Activated CD4-positive, alpha-beta T cell treated with anti-CD3 and anti-CD28 coated beads for 24 hours (primary cell): ENCODE measurements around the gene AGFG1.
"Not testable (repeated sequence)": the region's sequence is repeated elsewhere in the genome, so short reads cannot be mapped to it uniquely, and the experiment has no call there.

Source experiments
- DNase-seq, 2 donors: peaks; one replicate each; pipeline ENCODE4 v3.0.0-alpha.2; 2020; ENCODE audit warnings: low read depth in 2 of 2

AGFG1 gene

DNA sequence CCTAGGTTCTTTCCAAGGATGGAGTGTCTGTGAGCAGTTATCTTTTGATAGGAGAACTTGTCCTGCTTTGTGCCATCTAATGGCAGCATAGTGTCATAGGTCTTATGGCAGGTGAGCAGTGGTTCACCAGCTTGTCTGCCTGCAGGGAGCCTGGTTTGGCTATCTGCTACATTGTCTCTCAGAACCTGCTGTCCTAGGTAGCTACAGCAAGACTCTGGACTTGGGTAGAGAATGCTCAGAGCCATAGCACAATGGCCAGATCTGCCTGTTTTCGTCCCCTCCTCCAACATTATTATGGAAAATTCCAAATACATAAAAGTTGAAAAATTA lies 28.3 kb downstream of the AGFG1 start:
- no peak for DNase-seq

DNA sequence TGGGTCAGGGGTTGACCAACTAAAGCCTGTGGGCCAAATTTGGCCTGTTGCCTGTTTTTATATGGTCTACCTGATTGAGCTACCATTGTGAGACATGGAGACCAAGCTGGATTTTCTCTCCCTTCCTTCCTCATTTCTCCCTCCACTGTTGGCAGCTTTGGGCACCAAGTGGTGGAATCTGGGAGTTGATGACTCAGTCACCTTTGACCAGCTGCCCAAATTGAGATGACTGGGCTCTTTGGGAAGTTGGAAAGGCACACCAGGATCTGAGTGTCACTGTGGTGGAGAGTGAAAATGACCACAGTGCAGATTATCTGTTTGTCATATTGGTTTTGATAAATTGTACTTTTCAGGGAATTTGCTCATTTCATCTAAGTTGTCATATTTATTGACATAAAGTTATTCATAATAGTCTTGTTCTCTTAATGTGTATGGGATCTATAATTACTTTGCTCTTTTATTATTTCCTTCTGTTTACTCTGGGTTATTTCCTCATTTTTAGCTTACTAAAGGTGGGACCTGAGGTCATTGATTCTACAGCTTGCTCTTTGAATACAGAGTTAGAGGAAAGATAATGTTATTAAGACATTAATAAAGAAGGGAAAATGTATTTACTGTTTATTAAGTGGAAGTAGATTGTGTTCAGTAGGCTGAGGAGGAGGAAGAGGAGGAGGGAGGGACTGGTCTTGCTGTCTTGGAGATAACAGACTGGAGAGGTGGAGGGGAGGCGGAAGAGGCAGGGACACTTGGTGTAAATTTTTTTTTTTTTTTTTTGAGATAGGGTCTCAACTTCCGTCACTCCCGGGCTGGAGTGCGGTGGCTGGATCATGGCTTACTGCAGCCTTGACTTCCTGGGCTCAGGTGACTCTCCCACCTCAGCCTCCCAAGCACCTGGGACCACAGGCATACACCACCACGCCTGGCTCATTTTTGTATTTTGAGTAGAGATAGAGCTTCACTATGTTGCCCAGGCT lies 31.8 kb downstream of the AGFG1 start:
- DNase-seq, result no peak

DNA sequence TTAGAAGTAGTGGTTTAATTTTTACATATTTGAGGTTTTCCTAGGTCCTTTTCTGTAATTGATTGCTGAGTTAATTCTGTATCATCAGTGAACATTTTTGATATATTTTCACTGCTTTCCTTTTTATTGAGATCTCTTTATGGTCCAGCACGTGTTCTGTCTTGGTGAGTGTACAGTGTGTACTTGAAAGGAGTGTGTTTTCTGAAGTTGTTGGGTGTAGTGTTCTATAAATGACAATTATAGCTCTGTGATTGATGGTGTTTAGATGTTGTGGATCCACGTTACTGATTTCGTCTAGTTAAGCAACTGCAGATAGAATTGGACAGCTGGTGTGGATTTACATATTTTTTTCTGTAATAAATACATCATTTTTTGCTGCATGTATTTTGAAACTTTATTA lies 32.7 kb downstream of the AGFG1 start:
- DNase-seq, result no peak

DNA sequence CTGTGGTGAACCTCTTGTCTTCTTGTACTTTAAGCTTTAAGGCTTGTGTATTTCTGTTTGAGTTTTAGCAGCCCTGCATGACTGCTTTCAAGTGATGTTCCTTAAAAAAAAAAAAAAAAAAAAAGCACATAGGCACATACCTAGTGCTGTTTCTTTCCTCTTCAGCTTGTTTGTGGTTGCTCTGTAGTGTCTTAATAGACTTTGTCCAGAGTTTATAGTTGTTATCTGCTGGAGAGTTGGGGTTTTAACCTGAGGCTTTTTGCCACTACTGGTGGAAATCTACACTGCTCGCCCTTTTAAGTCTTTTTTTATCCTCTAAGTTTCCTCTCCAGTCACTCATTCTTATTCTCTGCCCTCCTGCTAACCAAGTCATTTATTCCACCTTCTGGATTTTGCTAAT lies 34.5 kb downstream of the AGFG1 start:
- no peak for DNase-seq

DNA sequence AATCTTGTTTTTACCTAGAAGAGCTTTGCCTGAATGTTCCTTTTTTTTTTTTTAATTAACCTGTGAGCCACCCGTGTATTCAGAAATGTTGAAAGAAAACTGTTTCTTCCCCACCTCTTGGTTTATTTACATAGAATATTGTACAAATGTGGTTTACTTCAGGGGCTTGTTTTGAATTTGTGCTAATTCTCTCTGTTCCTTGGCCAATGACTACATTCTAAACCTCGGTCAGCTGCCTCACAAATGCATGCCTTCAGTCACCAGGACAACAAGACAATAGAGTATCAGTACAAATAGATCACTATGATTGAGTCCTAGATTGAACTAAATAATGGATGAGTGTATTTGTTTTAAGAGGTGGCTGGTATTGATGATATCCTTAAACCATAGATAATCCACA lies 36.0 kb downstream of the AGFG1 start:
- no peak for DNase-seq

DNA sequence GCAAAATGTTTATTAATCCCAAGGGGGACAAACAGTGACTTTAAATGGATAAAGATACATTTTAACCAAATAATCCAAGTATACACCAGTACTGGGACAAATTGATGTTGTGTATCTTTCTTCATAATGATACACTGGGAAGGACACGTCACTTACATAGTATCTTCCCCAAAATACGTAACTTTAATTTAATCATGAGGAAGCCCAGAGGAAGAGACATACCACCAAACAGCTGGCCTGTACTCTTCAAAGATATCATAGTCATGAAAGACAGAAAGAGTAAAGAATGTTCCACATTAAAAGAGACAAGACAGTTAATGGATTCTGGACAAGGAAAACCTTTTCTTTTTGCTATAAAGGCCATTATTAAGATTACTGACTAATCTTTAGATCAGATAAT lies 37.1 kb downstream of the AGFG1 start:
- DNase-seq, result no peak

DNA sequence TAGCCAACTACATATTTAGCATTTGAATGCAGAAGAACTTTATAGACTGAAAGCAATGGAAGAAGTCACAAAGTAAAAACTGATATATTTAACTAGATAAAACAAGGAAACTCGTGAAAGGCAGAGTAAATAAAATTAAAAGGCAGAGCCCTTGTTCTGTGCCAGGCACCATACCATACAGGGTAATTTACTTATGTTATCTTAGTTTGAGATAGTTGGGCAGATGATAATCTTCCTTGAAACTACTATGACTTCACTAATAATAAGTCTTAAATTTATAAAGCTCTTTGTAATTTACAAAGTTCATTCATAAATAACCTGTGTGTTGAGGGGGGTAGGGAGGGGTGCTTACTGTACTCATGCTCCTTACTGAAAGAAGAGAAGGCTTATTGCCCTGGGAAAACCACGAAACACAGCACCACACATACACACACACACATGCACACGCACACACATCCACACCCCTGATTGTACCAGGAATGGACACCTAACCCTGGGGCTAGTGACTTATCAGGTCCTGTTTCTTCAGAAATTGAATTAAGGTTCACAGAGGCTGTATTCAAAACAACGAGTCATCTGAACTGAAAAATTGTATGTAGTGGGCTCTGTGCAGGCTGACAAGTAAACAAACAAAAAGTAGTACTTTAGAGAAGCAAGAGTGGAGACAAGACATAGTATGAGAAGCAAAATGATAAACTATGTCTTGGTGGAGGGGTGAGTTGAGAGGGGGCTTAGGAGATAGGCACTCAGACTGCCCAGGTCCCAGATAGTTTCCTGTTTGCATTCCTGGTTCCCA lies 38.1 kb downstream of the AGFG1 start:
- DNase-seq, result no peak

DNA sequence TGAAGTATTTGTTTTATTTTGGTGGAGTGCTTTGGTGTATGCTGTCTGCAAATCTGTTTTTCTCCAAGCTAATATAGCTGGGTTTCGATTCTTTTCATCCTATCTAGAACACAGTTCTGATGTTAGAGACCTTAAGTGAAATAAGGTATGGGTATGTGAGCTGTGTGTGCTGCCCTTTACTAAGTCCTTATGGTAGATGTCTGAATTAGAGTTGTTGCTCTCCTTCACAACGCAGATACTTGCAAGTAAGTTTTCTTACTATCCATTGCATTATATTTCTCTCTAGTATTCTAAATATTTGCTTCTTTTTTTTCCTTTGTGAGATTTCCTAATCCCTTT lies 38.6 kb downstream of the AGFG1 start:
- no peak for DNase-seq

DNA sequence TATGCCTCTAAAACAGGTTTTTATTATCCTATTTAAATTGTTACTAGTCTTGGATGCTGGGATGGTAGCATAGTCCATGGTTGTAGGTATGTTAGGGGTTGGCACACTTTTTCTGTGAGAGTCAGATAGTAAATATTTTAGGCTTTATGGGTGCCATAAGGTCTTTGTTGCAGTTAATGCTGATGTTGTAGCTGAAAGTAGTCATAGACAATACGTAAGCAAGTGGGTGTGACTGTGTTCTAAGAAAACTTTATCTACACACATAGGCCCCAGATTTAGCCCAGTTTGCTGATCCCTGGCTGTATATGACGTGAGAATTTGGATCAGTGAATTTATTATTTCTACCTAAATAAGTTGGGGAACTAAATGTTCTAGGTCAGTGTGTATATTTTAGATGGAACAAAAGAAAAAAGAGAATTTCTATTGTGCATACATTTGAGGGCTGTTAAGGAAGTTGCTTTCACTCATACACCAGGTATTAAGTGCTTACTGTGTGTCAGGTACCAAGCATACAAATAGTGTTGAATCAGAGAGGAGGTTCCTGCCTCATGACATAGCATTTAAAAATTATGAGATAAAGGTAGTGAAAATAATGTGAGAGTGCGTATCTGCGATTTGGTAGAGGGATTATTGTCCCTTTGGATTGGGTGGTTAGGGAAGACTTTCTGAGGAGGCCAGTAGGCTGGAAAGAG lies 39.4 kb downstream of the AGFG1 start:
- DNase-seq, result no peak

DNA sequence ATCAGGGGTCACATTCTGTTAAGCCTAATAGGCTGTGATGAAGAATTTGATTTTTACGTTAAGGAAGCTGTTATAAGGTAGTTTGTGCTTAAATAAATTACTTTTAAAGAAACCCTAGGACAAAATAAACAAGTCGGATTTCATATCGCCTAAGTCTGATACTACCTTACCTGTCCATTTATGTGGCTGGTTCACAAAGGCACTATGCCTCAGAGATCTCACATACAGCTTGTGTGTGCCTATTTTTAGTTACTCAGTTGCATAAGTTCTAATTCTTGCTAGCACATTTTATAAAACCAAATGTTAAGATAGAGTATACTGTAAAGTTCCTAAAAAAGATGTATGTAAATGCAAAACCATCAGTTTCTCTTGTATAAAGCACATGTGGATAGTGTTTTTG lies 40.0 kb downstream of the AGFG1 start:
- DNase-seq, result no peak

DNA sequence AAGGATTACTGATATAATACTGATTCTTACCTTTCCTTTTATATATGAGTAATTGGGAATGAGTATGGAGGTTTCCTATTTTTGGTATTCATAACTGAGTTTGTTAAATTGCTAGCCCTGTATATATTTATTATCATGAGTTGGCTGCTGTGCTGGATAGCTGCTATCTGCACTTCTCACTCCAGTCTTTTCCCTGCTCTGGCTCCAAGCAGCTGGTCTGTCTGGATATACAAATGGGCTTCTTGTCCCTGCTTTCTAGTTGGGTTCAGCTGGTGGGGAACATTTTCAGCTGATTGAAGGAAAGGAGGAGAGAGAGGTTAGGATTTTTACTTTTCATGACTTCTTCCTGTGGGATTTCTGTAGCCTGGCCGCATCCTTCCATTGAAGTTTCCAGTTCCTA lies 41.2 kb downstream of the AGFG1 start:
- DNase-seq, result no peak

DNA sequence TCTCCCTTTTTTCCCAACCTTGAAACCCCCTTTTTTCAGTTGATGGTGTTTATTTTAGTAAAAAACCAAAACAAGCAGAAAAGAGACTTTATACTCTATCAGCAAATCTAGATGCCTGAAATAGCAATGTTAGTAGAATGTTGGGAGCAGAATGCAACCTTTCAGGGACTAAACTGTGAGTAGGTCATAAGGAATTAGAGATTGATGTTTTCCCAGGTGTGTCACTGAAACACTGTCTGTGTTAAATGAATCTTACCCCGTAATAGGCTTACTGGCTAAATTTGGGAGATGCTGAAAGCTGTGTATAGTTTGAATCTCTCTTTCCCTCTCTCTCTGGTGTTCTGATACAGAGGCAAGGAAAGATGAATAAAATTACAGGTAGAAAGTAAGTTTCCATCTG lies 43.8 kb downstream of the AGFG1 start:
- no peak for DNase-seq

DNA sequence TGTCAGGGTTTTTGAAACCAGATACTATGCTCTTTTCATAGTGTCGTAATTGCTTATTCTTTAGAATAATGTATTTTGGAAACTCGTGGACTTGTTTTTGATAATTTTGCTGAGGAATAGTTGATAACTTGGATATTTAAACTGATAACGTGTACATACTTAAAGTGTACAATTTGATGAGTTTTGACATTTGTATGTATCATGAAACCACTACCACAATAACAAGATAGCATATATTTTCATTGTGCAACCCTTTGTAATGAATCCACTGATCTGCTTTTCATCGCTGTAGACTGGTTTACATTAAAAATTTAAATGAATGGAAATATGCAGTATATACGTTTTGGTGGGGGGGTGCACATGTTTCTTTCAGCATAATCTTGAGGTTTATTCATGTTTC lies 45.8 kb downstream of the AGFG1 start:
- no peak for DNase-seq

DNA sequence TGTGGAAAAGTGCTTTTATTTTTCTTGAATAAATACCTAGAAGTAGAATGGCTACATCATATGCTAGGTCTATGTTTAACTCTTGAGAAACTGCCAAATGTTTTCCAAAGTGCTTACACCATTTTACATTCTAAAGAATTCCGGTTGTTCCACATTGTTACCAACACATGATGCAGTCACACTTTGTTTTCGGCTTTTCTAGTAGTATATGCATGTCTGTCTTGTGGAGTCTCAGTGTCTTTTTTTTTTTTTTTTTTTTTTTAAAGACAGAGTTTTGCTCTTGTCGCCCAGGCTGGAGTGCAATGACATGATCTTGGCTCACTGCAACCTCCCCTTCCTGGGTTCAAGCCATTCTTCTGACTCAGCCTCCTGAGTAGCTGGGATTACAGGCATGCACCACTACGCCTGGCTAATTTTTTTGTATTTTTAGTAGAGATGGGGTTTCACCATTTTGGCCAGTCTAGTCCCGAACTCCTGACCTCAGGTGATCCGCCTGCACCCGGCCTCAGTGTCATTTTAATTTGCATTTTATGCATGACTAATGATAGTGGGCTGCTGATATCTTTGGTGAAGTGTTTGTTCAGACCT lies 46.4 kb downstream of the AGFG1 start:
- DNase-seq, result not testable (repeated sequence)

DNA sequence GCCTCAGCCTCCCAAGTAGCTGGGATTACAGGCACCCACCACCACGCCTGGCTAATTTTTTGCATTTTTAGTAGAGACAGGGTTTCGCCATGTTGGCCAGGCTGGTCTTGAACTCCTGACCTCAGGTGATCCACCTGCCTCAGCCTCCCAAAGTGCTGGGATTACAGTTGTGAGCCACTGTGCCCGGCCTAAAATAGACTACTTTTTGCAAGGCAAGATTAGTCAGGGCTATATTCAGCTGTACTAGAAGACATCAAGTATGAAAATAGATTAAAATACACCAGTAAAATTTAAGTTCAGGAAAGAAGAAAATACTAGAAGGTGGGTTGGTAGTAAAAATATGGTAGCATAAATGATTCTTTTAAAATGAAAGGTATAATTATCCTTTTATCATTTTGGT lies 49.2 kb downstream of the AGFG1 start:
- DNase-seq, result not testable (repeated sequence)

DNA sequence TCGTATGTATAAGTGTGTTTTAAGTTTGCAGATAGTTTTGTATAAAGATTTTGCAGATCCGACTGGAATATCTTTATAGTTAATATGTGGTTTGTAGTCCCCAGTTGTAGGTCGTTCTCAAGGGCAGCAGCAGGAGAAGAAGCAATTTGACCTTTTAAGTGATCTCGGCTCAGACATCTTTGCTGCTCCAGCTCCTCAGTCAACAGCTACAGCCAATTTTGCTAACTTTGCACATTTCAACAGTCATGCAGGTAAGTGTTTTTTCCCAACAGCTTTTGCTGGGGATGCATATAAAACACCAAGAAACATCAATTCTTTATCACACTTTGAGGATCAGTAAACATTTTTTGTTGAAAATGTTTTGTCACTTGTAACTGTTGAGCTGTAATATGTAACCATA lies 52.7 kb downstream of the AGFG1 start:
- DNase-seq, result no peak

DNA sequence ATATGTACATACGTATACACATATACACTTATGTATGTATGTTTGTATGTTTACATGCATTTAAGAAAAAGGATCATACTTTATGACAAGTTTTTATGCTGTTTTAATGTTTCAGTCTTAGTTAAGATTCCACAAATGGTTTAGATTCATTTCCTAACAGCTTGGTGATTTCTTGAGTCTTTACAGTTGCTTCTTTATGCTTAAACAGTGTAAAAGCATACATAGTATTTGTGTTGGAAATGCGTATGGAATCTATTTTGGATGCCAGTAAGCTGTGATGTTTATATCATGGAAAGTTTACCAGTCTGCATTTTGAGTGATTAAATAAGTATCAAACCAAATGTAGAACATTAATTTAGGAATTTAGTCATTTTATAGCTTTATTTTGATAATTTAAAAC lies 55.4 kb downstream of the AGFG1 start:
- DNase-seq, result no peak

DNA sequence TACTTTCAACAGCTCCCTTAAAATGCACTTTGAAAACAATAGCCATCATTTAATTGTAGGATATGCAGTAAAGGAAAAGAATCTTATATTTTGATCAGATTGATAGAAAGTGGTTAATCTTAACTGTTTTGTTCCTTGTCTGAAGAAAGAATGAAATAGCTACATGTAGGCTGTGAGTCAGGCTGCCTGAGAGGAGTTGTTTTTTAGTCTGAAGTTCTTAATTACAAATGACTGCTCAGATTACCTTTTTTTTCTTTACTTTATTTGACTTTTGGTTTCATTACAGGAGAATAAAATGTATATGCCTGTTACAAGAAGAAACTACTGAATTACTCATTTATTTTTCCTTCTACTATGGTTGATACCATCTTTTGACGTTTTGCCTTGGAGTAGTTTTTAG lies 56.8 kb downstream of the AGFG1 start:
- no peak for DNase-seq

DNA sequence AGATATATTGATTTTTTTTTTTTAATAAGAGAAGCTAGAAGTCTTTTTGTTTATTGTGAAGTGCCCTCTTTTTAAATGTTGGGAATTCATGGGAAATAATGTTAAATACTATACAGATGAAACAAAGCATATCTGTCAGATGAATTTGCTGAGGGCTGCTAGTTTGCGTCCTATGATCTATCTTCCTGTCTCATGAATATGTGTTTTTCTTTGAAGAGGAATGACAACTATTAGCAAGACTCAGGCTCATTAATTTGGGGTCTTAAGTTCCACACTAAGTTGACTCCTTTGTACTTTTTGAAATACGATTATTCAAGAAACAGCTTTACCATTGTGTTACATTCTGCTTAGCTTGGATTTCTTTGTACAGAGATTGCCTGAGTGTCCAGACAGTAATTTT lies 57.9 kb downstream of the AGFG1 start:
- no peak for DNase-seq

DNA sequence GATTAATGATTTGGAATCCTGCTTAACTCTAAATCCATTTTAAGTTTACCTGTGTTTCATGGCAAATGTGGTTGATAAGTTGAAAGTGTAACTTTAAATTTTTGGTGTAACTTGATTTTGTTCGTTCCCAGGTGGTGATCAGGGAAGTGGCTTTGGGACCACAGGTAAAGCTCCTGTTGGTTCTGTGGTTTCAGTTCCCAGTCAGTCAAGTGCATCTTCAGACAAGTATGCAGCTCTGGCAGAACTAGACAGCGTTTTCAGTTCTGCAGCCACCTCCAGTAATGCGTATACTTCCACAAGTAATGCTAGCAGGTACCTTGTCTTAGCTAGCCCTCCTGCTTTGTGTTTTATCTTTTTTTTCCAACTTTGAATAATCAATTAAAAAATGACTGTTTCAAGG lies 62.8 kb downstream of the AGFG1 start:
- DNase-seq, result no peak

DNA sequence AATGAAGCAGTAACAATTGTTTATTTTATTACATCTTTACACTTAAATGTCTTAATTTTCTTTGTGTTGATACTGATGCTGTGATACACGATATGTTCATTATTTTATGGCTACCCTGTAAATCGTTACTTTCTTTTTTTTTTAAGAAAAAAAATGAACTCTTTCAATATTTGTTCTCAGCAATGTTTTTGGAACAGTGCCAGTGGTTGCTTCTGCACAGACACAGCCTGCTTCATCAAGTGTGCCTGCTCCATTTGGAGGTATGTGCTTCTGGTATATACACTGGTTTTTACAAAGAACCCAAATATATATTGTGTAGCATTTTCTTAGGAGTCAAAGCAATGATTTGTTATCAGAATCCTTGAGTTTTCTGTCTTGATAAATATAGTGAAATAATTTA lies 64.5 kb downstream of the AGFG1 start:
- no peak for DNase-seq

DNA sequence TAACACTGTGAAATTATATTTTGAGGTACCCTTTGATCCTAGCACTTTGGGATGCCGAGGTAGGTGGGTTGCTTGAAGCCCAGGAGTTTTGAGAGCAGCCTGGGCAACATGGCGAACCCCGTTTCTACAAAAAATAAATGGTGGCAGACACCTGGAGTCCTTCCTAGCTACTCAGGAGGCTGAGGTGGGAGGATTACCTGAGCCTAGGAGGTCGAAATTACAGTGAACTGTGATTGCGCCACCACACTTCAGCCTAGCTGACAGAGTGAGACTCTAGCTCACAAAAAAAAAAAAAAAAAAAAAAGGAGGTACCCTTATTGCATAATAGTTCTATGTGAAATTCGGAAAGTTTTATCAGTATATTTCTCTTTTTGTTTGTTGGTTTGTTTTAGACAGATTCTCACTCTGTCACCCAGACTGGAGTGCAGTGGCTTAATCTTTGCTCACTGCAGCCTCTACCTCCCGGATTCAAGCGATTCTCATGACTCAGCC lies 67.6 kb downstream of the AGFG1 start:
- no peak for DNase-seq
